ENCODE results near the gene RELN.
"Not testable (repeated sequence)": the region's sequence is repeated elsewhere in the genome, so short reads cannot be mapped to it uniquely, and the experiment has no call there.

- not testable (repeated sequence) for TF ChIP-seq POLR2A, CTCF (IDR thresholded peaks at IDR 0.05)
Measured at GRCh38 chr7:103787041-103787440, 202.4 kb downstream of the RELN start.

Measured in testis (tissue), 2 donors.